CMK (cell line): ENCODE results near the gene RNF43.
A peak's percentile ranks its signal among the peaks of the same experiment; 100 is the strongest.

ENCODE experiments used
- DNase-seq: peaks from one replicate; pipeline ENCODE4 v3.0.0-alpha.2; 2010; ENCODE audit warnings: low read depth

Gene RNF43

GRCh38 chr17:58417300-58418092 is at the start of gene RNF43:
Gene RNF43 (minus strand): TSS chr17:58417534. CDS start chr17:58415577, 1,957 bp downstream.
- peak; percentile 58 for DNase-seq

DNA sequence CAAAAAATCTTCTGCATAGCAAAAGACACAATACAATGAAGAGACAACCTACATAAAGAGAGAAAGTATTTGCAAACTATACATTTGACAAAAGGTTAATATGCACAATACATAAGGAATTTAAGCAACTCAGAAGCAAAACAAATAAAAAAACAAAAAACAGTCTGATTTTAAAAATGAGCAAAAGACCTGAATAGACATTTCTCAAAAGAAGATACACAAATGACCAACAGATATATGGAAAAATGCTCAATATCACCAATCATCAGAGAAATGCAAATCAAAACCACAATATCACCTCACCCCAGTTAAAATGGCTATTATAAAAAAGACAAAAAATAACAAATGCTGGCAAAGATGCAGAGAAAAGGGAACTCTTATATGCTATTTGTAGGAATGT is 38.2 kb upstream of the RNF43 start:
- no peak for DNase-seq

DNA sequence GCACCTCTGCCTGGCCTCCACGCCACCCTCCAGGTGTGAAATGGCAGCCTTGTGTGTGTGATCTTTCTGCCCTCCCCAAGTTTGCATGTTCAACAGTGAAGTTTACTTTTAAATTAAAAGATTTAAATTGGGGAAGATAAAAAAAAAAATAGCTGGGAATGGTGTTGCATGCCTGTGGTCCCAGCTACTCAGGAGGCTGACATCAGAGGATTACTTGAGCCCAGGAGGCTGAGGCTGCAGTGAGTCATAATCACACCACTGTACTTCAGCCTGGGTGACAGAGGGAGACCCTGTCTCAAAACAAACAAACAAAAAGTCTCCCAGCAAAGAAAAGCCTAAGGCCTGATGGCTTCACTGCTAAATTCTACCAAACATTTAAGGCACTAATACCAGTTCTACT is 35.4 kb upstream of the RNF43 start:
- no peak for DNase-seq

DNA sequence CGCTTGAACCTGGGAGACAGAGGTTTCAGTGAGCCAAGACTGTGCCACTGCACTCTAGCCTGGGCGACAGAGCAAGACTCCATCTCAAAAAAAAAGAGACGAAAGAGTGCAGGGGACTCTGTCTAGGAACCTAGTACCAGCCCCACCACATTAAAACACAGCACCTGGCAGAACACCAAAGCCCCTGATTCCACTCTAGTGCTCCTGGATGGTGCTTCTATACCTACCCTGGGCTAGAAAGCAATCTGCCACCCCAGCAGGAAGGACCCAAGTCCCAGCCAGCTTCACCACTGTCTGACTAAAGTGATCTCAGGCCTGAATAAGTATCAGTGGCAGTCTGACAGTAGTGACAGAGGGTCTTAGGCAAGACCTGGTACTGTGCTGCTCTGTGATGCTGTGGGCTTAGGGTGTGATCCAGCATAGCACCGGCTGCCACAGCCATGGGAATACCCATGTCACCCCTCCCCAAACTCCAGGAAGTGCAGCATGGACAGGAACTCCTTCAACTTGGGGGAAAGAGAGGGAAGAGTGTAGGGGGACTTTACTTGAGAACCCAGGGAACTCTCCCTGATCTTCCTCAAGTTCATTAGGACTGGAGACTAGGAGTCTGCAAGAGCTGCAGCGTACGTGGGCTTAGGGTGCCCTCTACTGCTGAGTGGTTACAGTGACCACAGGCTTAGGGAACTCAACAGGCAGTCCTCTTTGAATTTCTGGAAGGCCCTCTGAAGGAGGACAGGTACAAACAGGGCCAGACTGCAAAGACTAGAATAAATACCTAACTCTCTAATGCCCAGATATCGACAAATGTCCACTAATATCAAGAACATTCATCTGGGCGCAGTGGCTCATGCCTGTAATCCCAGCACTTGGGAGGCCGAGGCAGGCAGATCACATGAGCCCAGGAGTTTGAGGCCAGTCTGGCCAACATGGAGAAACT is 30.0 kb upstream of the RNF43 start:
- peak; percentile 77 for DNase-seq

DNA sequence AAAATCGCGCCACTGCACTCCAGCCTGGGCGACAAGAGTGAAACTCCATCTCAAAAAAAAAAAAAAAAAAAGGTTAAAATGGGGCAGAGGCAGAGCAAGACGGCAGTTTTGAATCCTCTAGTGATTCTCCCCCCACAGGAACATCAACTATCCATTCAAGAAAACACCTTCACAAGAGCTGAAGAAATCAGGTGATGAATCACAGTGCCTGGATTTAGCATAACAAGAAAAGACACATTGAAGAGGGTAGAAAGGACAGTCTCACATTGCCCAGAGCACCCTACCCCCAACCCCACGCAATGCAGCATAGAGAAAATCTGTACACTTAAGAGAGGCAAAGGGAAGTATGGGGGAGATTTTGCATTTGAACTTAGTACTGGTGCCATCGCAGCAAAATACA is 28.8 kb upstream of the RNF43 start:
- no peak for DNase-seq

- peak; percentile 66 for DNase-seq
Observed at GRCh38 chr17:58436805-58437239, 19.5 kb upstream of the RNF43 start.

- no peak for DNase-seq
Observed at GRCh38 chr17:58436245-58436644, 18.9 kb upstream of the RNF43 start.

GRCh38 chr17:58432806-58433573 is 15.7 kb upstream of the RNF43 start:
- no peak for DNase-seq

DNA sequence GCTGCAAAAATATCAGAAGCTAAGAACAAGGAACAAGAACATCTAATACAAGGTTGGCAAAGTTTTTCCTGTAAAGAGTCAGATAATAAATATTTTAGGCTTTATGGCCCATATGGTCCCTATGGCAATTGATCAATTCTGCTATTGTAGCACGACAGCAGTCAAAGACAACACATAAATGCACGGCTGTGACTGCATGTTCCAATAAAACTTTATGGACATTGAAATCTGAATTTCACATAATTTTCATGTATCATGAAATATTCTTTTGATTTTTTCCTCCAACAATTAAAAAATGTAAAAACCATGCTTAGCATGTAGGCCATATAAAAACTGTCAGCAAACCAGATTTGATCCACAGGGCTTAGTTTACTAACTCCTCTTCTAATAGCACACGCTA is 10.5 kb upstream of the RNF43 start:
- DNase-seq, result no peak

DNA sequence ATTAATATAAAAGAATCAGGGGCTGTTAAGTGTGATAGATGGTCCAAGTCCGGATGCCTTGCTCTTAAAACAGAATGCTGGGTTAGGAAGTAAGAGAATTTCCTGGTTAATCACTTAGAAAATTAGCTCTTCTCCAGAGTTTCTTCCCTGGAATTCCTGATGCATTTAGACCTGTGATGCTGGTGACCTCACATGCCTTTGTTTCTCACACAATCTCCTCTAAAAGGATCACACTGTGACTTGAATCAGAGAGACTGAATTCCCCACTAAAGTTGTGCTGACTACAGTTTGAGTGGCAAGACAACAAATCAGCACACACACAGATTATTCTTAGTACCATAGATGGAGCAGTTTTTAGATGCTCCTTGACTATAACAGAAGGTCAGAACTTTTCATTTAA is 4.4 kb upstream of the RNF43 start:
- DNase-seq, result no peak

DNA sequence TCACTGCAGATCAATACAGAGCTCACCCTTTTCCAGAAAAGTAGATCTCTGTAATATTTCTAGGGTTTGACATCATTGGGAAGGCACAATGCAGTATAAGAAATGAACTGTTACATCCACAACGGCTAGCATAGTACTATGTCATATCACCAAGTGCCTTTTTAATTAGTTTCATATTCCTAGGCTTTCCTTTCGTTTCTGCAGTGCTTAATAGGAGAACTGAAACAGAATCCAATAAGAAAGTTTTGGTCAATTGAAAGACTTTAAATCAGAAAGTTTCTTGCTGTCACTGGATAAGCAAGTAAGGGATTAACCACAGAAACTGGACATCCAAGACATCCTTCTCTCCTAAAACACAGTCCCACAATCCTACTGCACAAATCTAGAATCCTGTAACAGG is 3.5 kb upstream of the RNF43 start:
- DNase-seq, result no peak

DNA sequence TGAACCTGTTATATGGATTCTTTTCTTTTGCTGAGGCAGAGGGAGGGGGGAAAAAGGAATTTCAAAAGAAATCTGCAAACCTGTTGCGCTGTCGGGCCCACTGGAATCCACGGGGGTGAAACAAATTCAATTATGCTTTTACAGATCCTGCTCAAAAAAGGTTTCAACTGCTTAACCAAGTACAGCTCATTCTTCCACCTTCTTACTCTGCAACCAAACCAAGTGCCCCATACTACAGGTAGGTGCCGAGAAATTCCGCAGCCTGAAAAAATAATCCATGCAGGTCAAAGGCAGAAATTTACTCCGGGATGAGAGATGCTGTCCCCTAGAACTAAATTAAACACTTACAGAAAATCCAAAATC is 416 bp downstream of the RNF43 start:
- DNase-seq, result no peak

DNA sequence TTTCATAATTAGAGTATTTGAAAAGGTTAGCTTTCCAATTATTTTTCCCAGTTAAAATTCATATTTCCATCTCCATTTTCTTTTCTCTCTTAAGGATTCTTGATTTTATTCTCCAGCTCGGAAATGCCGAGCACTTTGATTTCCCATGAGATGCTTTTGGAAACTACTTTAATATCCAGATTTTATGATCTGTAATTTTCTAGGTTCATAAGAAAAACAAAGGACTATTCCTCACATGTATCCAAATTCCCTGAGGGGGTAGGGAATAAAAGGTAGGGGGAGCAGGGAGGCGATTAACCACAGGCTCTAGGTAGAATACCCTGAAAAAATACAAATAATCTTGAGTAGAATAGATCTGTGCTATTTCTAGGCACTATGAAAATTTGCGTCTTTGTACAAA is 938 bp downstream of the RNF43 start:
- DNase-seq, result no peak

- no peak for DNase-seq
Observed at GRCh38 chr17:58415371-58416055, 1.8 kb downstream of the RNF43 start.

- no peak for DNase-seq
Observed at GRCh38 chr17:58414596-58414997, 2.7 kb downstream of the RNF43 start.

GRCh38 chr17:58413684-58414083 is 3.6 kb downstream of the RNF43 start:
- DNase-seq, result no peak

- no peak for DNase-seq
Observed at GRCh38 chr17:58412961-58413586, 4.3 kb downstream of the RNF43 start.

- no peak for DNase-seq
Observed at GRCh38 chr17:58412064-58412703, 5.2 kb downstream of the RNF43 start.

DNA sequence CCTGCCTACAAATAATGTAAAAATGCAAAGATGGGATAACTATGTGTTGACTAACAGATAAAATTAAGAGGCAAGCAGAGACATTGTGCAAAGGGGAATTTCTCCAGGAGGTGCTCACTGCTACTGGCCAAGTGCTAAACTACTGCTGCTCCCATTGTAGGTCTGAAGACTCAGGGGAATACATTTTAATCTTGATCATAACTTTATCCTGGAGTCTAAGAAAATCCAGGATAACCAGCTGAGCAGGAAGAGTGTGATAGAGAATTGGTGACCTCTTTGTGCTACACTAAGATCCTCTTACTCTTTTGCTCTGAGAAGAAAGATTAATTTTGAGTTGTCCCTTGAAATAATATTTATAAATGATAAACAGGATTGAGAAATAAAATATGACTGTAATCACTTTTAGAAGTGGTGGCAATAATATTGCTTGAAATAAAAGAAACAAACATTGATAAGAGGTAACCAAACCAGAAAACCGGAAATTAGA is 5.9 kb downstream of the RNF43 start:
- DNase-seq, result no peak

DNA sequence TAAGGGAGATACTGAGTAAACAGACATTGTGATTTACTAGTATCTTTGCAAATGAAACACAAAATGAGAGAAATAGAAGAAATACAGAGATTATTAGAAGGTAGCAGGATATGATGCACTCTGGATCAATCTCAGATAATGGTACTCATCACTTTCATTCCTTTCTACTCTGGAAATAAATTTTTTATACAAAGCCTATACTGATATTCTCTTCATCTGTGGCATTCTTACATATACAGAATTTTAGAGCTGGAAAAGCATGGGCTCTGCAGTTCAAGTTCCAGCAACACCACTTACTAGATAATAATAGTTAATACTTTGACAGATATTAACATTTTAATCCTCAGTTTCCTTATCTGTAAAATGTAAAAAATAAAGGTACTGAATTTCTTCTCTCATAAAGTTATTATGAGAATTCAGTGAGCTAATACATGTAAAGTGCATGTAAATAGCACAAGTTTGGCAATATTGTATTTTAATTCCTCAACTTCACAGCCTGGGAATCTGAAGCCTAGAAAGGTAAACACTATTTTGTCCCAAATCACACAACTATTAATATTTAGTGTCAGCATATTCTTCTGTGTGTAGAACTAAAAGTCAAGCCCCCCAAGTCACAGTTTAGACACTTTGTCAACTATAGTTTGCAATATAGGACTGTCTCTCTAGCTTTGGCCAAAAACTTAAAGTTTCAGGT is 6.5 kb downstream of the RNF43 start:
- no peak for DNase-seq
